GM12873 (cell line): ENCODE results near the gene CADM1.

Experiments
- CTCF ChIP-seq: IDR thresholded peaks from 2 replicates; pipeline ENCODE4 v1.5.1; 2012; ENCODE audit warnings: low read depth, mild to moderate bottlenecking, moderate library complexity, low read length, control low read depth; ENCODE audit not compliant: insufficient read depth; ENCODE audit errors: missing control alignments

The CADM1 gene

DNA sequence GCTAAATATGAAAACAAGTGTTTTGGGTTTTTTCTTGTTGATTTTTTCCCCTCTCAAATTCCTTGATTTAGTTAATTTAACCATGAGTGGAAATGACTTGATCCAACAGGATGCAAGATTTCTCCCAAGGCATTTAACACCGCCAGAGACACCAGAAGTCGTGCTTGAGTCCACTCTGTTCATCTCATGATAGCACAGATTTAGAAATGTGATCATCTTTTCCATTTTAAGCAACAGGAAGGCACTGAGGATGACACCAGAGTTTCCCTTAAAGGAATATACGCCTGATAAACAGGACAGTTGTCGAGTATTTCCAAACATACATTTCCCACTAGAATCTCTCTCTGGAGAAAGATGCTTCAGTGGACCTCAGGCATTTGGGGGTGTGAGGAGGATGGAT is 318.7 kb downstream of the CADM1 start:
- TF ChIP-seq CTCF = no peak

DNA sequence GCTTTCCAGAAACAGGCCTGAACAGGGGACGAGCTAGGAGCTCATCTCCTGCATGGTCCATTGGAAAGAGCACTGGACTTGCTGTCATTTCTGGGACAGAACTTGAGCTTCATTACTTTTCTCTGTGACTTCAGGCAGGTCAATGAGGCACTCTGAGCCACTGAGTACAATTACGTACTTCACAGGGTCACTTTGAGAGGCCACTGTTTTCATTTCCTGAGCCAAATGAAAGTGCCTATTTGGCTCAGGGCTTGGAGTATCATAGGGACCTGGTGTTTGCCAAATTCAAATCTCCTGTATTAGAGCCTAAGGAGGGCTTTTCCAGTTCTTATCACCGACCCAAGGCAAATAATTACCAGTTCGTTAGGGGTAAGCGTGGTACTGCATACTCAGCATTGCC is 319.3 kb downstream of the CADM1 start:
- TF ChIP-seq CTCF = no peak

GRCh38 chr11:115183830-115184229 is 320.4 kb downstream of the CADM1 start:
- TF ChIP-seq CTCF = no peak

DNA sequence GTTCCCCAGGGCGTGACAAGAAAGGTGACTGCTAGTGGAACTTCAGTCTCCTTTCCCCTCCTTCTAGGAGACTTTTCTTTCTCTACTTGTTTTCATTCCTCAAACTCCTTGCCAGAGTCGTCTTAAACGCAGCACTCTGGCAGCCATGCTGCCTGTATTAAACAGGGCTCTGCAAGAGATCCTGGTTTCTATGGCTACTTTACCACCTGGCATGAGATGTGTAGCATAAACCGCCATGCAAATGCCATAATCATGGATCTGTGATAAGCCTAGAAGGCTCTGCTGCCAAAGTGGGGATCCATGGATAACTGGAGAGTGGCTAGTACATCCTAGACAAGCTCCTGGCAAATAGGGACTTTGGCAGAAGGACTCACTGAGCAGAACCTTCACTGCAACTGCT is 321.1 kb downstream of the CADM1 start:
- no peak for TF ChIP-seq CTCF

- no peak for TF ChIP-seq CTCF
Measured at GRCh38 chr11:115182282-115182955, 321.8 kb downstream of the CADM1 start.

- no peak for TF ChIP-seq CTCF
Measured at GRCh38 chr11:115181538-115181937, 322.7 kb downstream of the CADM1 start.

- TF ChIP-seq CTCF = no peak
Measured at GRCh38 chr11:115180272-115180671, 323.9 kb downstream of the CADM1 start.
